Suprapubic skin (tissue), 4 donors: ENCODE results near the gene ST7L.

Experiments
- CTCF ChIP-seq, 2 donors: fragments of 200-600 bp in 1 of 2; fragments of 450-650 bp in 1 of 2; sonication (generic) in 1 of 2; IDR thresholded peaks; one replicate each; pipeline ENCODE4 v1.5.1; 2016 to 2019; ENCODE audit warnings: antibody characterized with exemption in 2 of 2, mild to moderate bottlenecking in 1 of 2, moderate library complexity in 1 of 2
- POLR2A ChIP-seq, 2 donors: fragments of 450-650 bp; IDR thresholded peaks; one replicate each; pipeline ENCODE4 v1.6.1; 2017; ENCODE audit warnings: antibody characterized with exemption in 2 of 2, mild to moderate bottlenecking in 2 of 2, moderate library complexity in 2 of 2
- POLR2AphosphoS5 ChIP-seq, 3 donors: sonication (generic); formaldehyde crosslinking; IDR thresholded peaks; one replicate each; pipeline ENCODE4 v1.6.1; 2017; ENCODE audit warnings: antibody characterized with exemption in 3 of 3

GRCh38 chr1:112507336-112507735 is 111.6 kb downstream of the ST7L start:
- TF ChIP-seq CTCF (IDR thresholded peaks at IDR 0.05), result no peak
- no peak for TF ChIP-seq POLR2A (IDR thresholded peaks at IDR 0.05)
- TF ChIP-seq POLR2AphosphoS5 (IDR thresholded peaks at IDR 0.05), result no peak
